SU-DHL-6 (cell line): Measurements from ENCODE around the gene NTPCR.

ENCODE experiments used
- EZH2phosphoT487 ChIP-seq: fragments of 200-600 bp; sonication (generic), shearing (Covaris generic); conservative IDR thresholded peaks from 2 replicates; pipeline ENCODE4 v1.6.1; 2018; ENCODE audit warnings: mild to moderate bottlenecking, antibody characterized with exemption, low read length, moderate library complexity, mixed read lengths
- TF ChIP-seq, protein P1 (sequence below): fragments of 200-600 bp; sonication (generic); IDR thresholded peaks from one replicate; pipeline ENCODE4 v1.5.1; 2017; ENCODE audit warnings: antibody characterized with exemption, mild to moderate bottlenecking, low read length, moderate library complexity; ENCODE audit not compliant: insufficient read depth, poor library complexity, severe bottlenecking

DNA sequence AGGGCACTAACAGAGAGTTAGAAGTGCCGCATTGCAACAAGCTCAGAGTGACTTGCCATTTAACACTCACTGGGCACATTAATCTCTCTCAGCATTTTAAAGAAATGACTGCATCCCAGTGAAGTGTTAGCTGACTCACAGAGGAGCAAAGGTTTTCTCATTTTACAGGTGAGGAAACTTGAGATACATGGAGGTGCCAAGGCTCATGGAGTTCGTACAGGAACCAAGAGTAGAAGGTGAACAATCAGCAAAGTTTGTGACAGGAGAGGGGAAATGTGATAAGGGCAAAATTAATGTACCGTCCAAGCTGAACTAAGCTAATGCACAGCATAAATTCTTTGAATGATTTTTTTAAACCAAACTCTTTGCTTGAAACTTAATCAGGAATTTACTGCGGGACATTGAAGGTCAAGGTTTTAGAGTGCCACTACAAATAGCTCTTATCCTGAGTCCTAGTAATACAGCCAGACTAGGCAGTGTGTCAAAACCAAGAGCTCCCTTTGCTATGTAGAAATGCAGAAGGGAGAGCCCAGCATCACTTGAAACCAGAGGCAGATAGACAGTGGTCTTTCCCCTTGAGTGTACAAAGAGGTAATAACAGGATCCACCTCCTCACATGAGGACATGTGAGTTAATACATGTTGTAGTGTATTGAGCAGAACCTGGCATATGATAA, 22.4 kb upstream of the NTPCR start:
- TF ChIP-seq, protein P1, sequence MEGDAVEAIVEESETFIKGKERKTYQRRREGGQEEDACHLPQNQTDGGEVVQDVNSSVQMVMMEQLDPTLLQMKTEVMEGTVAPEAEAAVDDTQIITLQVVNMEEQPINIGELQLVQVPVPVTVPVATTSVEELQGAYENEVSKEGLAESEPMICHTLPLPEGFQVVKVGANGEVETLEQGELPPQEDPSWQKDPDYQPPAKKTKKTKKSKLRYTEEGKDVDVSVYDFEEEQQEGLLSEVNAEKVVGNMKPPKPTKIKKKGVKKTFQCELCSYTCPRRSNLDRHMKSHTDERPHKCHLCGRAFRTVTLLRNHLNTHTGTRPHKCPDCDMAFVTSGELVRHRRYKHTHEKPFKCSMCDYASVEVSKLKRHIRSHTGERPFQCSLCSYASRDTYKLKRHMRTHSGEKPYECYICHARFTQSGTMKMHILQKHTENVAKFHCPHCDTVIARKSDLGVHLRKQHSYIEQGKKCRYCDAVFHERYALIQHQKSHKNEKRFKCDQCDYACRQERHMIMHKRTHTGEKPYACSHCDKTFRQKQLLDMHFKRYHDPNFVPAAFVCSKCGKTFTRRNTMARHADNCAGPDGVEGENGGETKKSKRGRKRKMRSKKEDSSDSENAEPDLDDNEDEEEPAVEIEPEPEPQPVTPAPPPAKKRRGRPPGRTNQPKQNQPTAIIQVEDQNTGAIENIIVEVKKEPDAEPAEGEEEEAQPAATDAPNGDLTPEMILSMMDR = no peak
- no peak for TF ChIP-seq EZH2phosphoT487
